LNCAP (cell line): ENCODE results near the gene DMXL1.

Source experiments
- TF ChIP-seq, protein P1 (sequence below): fragments of 450-650 bp; IDR thresholded peaks from 2 replicates; pipeline ENCODE4 v1.5.1; 2017; ENCODE audit warnings: mild to moderate bottlenecking

DMXL1 gene

DNA sequence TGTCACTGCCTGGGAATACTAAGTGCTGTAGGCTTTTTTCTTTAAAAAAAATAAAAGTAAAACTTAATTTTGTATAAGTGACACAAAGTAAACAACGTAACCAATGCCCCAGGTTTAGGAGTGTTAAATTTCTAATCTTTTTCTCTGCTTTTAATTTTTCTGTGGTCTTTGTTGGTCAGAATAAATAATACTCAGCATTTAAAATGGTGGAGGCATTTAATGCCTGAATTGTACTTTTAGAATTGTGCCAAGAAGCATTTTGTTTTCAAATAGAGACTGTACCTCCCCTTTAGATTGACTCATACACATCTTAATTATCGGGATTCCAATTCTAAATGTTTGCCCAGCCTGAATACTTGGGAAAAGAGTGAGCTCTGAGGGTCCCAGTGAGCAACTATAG lies 1.6 kb downstream of the DMXL1 start:
- TF ChIP-seq, protein P1, sequence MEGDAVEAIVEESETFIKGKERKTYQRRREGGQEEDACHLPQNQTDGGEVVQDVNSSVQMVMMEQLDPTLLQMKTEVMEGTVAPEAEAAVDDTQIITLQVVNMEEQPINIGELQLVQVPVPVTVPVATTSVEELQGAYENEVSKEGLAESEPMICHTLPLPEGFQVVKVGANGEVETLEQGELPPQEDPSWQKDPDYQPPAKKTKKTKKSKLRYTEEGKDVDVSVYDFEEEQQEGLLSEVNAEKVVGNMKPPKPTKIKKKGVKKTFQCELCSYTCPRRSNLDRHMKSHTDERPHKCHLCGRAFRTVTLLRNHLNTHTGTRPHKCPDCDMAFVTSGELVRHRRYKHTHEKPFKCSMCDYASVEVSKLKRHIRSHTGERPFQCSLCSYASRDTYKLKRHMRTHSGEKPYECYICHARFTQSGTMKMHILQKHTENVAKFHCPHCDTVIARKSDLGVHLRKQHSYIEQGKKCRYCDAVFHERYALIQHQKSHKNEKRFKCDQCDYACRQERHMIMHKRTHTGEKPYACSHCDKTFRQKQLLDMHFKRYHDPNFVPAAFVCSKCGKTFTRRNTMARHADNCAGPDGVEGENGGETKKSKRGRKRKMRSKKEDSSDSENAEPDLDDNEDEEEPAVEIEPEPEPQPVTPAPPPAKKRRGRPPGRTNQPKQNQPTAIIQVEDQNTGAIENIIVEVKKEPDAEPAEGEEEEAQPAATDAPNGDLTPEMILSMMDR = no peak

DNA sequence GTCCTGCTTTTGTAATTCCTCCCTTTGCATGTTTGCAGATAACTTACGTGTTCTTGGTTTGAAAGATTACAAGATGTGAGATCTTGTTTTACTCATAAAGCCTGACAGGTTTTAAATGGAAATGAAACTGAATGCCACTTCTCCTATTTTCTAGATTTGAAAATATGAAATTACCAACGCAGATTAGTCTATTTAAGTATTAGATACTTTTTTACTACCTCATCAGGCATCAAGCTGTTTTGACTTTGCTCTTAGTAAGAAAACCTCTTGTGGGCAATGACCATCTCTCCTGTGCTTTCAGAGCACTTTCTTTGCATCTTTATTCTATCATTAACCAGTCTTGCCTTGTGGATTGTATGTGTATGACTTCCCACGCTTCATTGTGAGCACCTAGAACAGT lies 3.5 kb downstream of the DMXL1 start:
- TF ChIP-seq, protein P1 = no peak

DNA sequence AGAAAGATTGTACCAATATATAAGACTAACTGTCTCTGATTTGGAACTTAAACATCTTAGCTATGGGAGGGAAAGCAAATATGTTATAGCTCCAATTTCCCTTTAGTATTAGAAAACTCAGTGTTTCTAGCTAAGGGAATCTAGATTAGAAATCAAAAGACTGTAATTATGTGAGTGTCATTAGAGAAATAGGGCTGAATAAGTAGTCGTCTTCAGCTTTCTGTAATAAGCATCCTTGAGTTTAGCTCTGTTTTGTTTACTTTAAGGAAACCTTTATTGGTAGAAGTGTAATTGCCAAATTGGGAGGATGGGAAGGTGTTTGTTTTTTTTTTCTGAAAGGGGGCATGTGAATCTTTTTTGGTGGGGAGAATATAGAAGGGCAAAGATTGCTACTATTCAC lies 5.2 kb downstream of the DMXL1 start:
- TF ChIP-seq, protein P1 = no peak

DNA sequence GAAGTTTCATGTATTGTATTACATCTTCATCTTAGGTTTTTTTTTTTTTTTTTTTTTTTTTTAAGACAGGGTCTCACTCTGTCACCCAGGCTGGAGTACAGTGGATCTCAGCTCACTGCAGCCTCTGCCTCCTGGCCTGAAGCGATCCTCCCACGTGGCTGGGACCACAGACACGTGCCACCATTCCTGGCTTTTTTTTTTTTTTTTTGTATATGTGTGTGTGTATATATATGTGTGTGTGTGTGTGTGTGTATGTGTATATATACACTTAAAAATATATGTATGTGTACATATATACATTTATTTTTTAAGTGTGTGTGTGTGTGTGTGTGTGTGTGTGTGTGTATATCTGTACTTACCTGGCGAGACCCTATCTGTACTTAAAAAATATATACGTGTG lies 6.6 kb downstream of the DMXL1 start:
- TF ChIP-seq, protein P1 = no peak

DNA sequence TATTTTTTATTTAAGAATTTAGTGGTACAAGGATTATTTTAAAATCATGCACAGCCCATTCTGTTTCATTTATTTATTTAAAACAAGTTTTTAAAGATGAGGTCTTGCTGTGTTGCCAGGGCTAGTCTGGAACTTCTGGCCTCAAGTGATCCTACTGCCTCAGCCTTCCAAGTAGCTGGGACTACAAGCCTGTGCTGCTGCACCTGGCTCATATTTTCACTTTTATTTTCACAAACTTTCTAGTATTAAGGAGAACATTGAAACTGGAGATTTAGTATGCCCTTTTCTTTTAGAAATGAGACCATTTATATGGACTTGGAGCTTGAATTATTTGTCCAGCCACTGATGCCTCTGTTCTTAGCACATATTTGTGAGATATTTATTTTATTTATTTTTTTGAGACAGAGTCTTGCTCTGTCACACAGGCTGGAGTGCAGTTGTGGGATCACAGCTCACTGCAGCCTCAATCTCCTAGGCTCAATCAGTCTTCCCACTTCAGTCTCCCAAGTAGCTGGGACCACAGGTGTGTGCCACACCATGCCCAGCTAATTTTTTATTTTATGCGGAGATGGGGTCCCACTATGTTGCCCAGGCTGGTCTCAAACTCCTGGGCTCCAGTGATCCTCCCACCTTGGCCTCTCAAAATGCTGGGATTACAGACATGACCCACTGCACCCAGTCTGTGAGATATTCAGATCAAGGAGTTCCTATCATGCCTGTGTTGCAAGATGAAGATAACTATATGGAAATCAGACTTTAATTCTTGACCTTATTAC lies 7.4 kb downstream of the DMXL1 start:
- TF ChIP-seq, protein P1 = no peak

DNA sequence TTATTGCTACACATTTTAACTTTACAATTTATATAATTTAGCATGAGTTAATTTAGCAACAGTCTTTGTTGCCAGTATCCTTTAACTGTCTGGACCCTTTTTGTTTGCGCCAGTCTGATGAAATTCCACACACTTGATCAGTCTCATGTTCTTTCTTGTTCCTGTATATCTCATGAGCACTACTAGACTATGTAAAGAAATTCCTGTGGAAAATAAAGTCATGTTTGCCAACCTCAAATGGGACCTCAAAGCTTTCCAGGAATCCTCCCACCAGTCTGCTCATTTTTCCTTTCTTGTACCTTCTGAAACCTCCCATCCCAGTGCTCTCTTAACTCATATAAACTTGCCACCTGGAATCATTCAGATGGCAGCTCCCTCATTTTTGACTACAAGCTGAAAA lies 8.0 kb downstream of the DMXL1 start:
- TF ChIP-seq, protein P1 = no peak

DNA sequence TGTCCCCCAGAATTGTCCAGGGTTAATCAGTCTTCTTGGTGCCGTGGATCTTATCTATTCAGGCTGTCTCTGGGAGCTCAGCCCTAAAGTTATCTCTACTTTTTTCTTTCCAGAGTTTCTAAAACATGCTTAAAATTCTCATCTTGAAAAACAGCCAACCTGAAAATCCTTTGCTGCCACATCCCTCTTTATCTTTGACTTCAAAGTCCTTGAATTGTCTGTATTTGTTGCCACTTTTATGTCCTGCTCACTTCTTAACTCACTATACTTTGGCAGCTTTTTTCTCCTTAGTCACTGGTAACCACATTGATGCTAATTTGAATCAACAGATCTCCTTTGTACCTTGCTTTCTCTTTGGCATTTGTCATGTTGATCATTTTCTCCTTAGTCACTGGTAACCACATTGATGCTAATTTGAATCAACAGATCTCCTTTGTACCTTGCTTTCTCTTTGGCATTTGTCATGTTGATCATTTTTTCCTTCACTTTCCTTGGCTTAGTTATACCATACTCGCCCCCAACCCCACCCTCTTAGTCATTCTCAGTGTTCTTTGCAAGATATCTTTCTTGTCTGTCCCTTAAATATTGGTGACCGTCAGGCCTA lies 8.5 kb downstream of the DMXL1 start:
- TF ChIP-seq, protein P1 = no peak
